ENCODE results near the gene EVX2.

DNA sequence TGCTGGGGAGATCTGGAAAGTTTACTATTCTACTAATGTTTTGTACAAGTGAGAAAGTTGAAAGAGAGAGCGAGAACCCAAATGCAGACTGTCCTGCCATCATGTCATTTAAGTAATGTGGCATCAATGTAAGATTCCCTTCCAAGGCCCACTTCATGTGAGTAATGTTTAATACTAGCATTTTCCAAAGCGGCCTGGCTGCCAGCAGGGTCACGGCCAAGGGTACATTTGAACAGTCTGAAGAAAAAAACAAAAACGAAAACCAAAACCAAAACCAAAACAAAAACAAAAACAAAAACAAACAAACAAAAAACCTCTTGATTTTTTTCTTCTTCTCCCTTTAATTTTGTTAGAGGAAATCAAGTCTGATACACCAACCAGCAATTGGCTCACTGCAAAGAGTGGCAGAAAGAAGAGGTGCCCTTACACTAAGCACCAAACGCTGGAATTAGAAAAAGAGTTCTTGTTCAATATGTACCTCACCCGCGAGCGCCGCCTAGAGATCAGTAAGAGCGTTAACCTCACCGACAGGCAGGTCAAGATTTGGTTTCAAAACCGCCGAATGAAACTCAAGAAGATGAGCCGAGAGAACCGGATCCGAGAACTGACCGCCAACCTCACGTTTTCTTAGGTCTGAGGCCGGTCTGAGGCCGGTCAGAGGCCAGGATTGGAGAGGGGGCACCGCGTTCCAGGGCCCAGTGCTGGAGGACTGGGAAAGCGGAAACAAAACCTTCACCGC is 35.0 kb upstream of the EVX2 start:
- TF ChIP-seq ZNF274 (IDR thresholded peaks at IDR 0.05; ENCODE audit: low read depth, low read length) = no peak
- TF ChIP-seq YY1 (IDR thresholded peaks at IDR 0.05; ENCODE audit: insufficient read depth, insufficient read length) = no peak
- TF ChIP-seq SUZ12 (IDR thresholded peaks at IDR 0.05; ENCODE audit: extremely low read depth, insufficient read depth, insufficient read length) = no peak

Data from NT2/D1 (cell line).